CD4-positive, alpha-beta T cell treated with Interleukin-1 beta for 1 hour (primary cell): ENCODE measurements around the gene ERICH3.
A peak's percentile ranks its signal among the peaks of the same experiment; 100 is the strongest.

Experiments
- DNase-seq, 2 donors: peaks; one replicate each; pipeline ENCODE4 v3.0.0-alpha.2; 2020 to 2022

The ERICH3 gene

GRCh38 chr1:74673351-74674111 lies at the start of gene ERICH3:
Gene ERICH3, minus strand, starts transcription at chr1:74673792. Its CDS starts 273 bp downstream, at chr1:74673519.
- no peak for DNase-seq

- DNase-seq, result no peak
Observed at GRCh38 chr1:74717626-74718025, 44.0 kb upstream of the ERICH3 start.

GRCh38 chr1:74716822-74717221 lies 43.2 kb upstream of the ERICH3 start:
- DNase-seq, result no peak

GRCh38 chr1:74715806-74716205 lies 42.2 kb upstream of the ERICH3 start:
- no peak for DNase-seq

GRCh38 chr1:74715236-74715502 lies 41.6 kb upstream of the ERICH3 start:
- DNase-seq, result no peak

GRCh38 chr1:74714429-74715235 lies 41.0 kb upstream of the ERICH3 start:
- no peak for DNase-seq

GRCh38 chr1:74713849-74714248 lies 40.3 kb upstream of the ERICH3 start:
- no peak for DNase-seq

GRCh38 chr1:74712881-74713280 lies 39.3 kb upstream of the ERICH3 start:
- DNase-seq, result no peak

- no peak for DNase-seq
Observed at GRCh38 chr1:74703386-74704182, 30.0 kb upstream of the ERICH3 start.

GRCh38 chr1:74699331-74699730 lies 25.7 kb upstream of the ERICH3 start:
- DNase-seq, result no peak

GRCh38 chr1:74697832-74698231 lies 24.2 kb upstream of the ERICH3 start:
- no peak for DNase-seq

- DNase-seq, result no peak
Observed at GRCh38 chr1:74693473-74693872, 19.9 kb upstream of the ERICH3 start.

- no peak for DNase-seq
Observed at GRCh38 chr1:74690909-74691308, 17.3 kb upstream of the ERICH3 start.

GRCh38 chr1:74690364-74690696 lies 16.7 kb upstream of the ERICH3 start:
- DNase-seq, result no peak

- DNase-seq, result peak in 1 of 2 donors; percentile 51
Observed at GRCh38 chr1:74689621-74690363, 16.2 kb upstream of the ERICH3 start.

GRCh38 chr1:74686928-74687327 lies 13.3 kb upstream of the ERICH3 start:
- no peak for DNase-seq

- DNase-seq, result no peak
Observed at GRCh38 chr1:74684301-74684700, 10.7 kb upstream of the ERICH3 start.

- DNase-seq, result no peak
Observed at GRCh38 chr1:74683656-74684055, 10.1 kb upstream of the ERICH3 start.

- no peak for DNase-seq
Observed at GRCh38 chr1:74681851-74682250, 8.3 kb upstream of the ERICH3 start.

GRCh38 chr1:74681449-74681848 lies 7.9 kb upstream of the ERICH3 start:
- DNase-seq, result no peak

GRCh38 chr1:74681001-74681400 lies 7.4 kb upstream of the ERICH3 start:
- DNase-seq, result no peak

- DNase-seq, result no peak
Observed at GRCh38 chr1:74679811-74680210, 6.2 kb upstream of the ERICH3 start.

- DNase-seq, result no peak
Observed at GRCh38 chr1:74677926-74678325, 4.3 kb upstream of the ERICH3 start.
